ENCODE data around the gene SIRT5. TPM values are rescaled to one million over a fixed set of nuclear protein-coding genes. Genes with fewer than 3 reads are reported as not detected.

The SIRT5 gene
- total and polyA plus RNA-seq, 2 experiments from 2014 or later, result 16.3 to 21.7 TPM

DNA sequence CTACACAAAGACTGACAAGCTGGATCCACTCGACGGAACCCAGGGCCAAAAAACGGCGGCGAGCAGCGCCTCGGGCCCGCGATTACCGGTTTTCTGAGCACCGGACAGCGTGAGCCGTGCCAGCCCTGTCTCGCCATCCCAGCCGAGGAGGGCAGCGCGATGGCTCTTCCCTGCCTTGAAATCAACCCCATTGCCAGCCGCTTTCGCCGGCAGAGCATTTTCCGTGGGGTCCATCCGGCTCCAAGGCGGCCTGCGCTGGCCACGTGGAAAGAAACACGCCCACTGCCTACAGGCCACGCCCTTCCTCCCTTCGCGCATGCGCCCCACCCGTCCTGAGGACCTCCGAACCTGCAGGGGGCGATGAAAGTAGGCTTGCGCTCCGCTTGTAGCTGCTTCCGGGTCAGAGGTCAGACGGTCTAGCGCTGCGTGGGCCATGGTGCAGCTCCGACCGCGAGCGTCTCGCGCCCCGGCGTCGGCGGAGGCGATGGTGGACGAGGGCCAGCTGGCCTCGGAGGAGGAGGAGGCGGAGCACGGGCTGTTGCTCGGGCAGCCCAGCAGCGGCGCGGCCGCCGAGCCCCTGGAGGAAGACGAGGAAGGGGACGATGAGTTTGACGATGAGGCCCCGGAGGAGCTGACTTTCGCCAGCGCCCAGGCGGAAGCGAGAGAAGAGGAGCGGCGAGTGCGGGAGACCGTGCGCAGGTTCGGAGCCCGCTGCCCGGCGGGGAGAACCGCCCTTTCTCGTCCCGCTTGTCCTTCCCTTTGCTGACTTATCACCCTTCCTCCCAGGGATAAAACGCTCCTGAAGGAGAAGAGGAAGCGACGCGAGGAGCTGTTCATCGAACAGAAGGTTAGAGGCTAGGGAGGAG, 40.8 kb downstream of the SIRT5 start, which contains the start of gene NOL7:
TSS of gene NOL7 (plus strand) at position 410 of the 866 bp plus-strand sequence. CDS start at position 434, 24 bp downstream.
- TF ChIP-seq, protein P1, sequence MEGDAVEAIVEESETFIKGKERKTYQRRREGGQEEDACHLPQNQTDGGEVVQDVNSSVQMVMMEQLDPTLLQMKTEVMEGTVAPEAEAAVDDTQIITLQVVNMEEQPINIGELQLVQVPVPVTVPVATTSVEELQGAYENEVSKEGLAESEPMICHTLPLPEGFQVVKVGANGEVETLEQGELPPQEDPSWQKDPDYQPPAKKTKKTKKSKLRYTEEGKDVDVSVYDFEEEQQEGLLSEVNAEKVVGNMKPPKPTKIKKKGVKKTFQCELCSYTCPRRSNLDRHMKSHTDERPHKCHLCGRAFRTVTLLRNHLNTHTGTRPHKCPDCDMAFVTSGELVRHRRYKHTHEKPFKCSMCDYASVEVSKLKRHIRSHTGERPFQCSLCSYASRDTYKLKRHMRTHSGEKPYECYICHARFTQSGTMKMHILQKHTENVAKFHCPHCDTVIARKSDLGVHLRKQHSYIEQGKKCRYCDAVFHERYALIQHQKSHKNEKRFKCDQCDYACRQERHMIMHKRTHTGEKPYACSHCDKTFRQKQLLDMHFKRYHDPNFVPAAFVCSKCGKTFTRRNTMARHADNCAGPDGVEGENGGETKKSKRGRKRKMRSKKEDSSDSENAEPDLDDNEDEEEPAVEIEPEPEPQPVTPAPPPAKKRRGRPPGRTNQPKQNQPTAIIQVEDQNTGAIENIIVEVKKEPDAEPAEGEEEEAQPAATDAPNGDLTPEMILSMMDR (IDR thresholded peaks at IDR 0.05; ENCODE audit: low read depth, low read length), result peak; percentile 90
- Histone ChIP-seq H3K9me3 (ENCODE audit: low read depth) (no peaks in the 10 kb centered on the region), H3K36me3 (peaks cover 28% of the 10 kb centered on the region), H3K27ac (peak within 1 kb of the TSS; percentile 81), H3K4me1 (ENCODE audit: low read depth) (peaks cover 40% of the 10 kb centered on the region), H3K4me3 (peak within 1 kb of the TSS; percentile 88), H3K27me3 (no peaks in the 10 kb centered on the region)
- DNase-seq (ENCODE audit: low read depth in 1 of 2, low spot score in 1 of 2), result peak; percentile 99

DNA sequence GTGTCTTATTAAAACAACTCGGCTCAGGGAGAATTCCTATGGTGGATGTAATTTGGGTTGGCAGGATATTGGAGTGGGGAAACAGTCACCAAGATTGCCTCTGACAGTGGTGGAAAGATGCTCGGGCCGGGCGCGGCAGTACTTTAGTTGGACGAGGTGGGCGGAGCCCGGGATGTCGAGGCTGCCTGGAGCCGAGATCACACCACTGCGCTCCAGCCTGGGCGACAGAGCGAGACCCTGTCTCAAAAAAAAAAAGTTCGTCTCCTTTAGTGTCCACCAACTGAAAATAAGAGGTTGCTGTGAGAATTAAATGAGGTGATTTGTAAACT, 41.4 kb downstream of the SIRT5 start:
- Histone ChIP-seq H3K27ac (peak overlapping the region; percentile 81), H3K36me3 (peaks cover 34% of the 10 kb centered on the region), H3K4me1 (ENCODE audit: low read depth) (peaks cover 36% of the 10 kb centered on the region), H3K9me3 (ENCODE audit: low read depth) (no peaks in the 10 kb centered on the region), H3K4me3 (peak overlapping the region; percentile 88), H3K27me3 (no peaks in the 10 kb centered on the region)
- DNase-seq (ENCODE audit: low read depth in 1 of 2, low spot score in 1 of 2), result peak; percentile 46 to 59
- TF ChIP-seq, protein P1 (IDR thresholded peaks at IDR 0.05; ENCODE audit: low read depth, low read length), result no peak

DNA sequence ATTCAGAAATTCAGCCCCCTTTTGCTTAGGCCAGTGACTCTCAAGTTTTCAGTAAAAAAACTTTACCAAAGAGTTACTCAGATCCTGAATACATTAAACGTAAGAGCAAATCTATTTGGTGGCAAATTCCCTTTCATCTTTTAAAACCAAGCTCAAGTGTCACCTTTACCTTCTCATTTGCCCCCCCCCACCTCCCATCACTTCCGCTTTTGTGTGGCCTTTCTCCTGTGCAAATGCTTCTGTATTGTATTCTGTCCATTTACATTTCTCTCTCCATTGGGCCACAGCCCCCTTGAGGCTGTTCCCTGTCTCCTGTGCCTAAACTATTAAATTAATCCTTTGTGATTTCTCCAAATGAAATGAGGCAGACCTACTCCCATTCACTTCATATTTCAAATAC, 42.7 kb downstream of the SIRT5 start:
- H3K27me3 ChIP-seq, result no peaks in the 10 kb centered on the region
- no peak overlapping the region for H3K27ac ChIP-seq
- TF ChIP-seq, protein P1 (IDR thresholded peaks at IDR 0.05; ENCODE audit: low read depth, low read length), result no peak
- peaks cover 24% of the 10 kb centered on the region for H3K4me1 ChIP-seq (ENCODE audit: low read depth)
- DNase-seq (ENCODE audit: low read depth in 1 of 2, low spot score in 1 of 2), result no peak
- H3K36me3 ChIP-seq, result peaks cover 47% of the 10 kb centered on the region
- no peak overlapping the region for H3K4me3 ChIP-seq
- no peaks in the 10 kb centered on the region for H3K9me3 ChIP-seq (ENCODE audit: low read depth)

DNA sequence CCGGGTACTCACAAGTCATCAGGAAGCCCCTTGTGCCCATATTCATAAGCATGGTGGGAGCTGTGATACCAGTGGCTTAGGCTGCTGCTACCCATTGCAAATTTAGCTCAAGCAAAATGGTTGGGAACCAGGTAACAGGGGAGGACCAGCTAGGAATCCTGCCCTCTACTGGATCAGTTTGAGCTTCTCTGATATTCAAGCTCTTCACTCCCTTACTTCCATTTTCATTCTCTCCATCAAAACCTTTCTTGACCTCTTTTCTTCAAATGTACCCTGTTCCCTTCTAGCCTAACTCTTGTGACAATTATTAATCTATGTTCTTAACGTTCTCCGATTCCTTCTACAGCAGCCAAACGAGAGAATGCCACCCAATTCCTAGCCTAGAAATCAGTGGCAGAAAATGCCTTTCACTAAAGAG, 50.5 kb downstream of the SIRT5 start:
- peak overlapping the region; percentile 44 for H3K27ac ChIP-seq
- no peaks in the 10 kb centered on the region for H3K4me1 ChIP-seq (ENCODE audit: low read depth)
- TF ChIP-seq, protein P1 (IDR thresholded peaks at IDR 0.05; ENCODE audit: low read depth, low read length), result peak; percentile 56
- H3K9me3 ChIP-seq (ENCODE audit: low read depth), result no peaks in the 10 kb centered on the region
- H3K36me3 ChIP-seq, result peaks cover 74% of the 10 kb centered on the region
- no peak overlapping the region for H3K4me3 ChIP-seq
- peak; percentile 55 to 58 for DNase-seq (ENCODE audit: low read depth in 1 of 2, low spot score in 1 of 2)
- no peaks in the 10 kb centered on the region for H3K27me3 ChIP-seq

DNA sequence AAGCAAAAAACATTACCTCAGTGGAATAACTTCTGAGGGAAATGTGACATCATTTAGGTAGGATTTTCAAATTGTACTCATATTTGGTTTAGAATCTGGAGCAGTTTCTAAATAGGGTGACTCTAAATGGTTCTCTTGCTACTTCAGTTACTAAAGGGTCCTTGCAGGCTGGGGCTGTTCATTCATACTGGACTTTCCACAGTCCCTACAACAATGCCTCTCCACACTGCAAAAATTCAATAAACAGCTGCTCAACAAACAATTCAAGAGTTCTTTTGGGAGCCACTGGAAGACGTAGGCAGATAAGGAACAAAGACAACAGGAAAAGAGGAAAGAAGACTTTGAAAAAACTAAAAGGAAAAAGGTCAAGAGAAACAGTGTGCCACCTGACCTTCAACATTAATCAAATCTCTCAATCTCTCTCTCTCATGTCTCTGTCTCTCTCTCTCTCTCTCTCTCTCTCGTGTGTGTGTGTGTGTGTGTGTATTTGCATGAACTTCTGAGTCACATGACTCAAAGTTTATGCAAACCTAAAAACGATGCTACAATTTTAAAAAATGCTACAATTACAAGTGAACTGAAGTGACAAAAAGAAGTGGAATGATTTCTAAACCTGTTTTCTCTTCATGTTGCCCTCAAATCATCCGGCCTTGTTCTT, 55.2 kb downstream of the SIRT5 start:
- H3K36me3 ChIP-seq, result peaks cover 48% of the 10 kb centered on the region
- no peaks in the 10 kb centered on the region for H3K9me3 ChIP-seq (ENCODE audit: low read depth)
- no peak overlapping the region for H3K4me3 ChIP-seq
- no peaks in the 10 kb centered on the region for H3K4me1 ChIP-seq (ENCODE audit: low read depth)
- DNase-seq (ENCODE audit: low read depth in 1 of 2, low spot score in 1 of 2), result no peak
- TF ChIP-seq, protein P1 (IDR thresholded peaks at IDR 0.05; ENCODE audit: low read depth, low read length), result no peak
- no peak overlapping the region for H3K27ac ChIP-seq
- H3K27me3 ChIP-seq, result no peaks in the 10 kb centered on the region

All from cardiac muscle cell (in vitro differentiated cells and primary cell).